EL (cell line): ENCODE measurements around the gene PLGRKT.
"Not testable (repeated sequence)": the region's sequence is repeated elsewhere in the genome, so short reads cannot be mapped to it uniquely, and the experiment has no call there.

Source experiments
- DNase-seq: peaks from one replicate; pipeline ENCODE4 v3.0.0-alpha.2; 2016

Gene PLGRKT, protein sequence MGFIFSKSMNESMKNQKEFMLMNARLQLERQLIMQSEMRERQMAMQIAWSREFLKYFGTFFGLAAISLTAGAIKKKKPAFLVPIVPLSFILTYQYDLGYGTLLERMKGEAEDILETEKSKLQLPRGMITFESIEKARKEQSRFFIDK

DNA sequence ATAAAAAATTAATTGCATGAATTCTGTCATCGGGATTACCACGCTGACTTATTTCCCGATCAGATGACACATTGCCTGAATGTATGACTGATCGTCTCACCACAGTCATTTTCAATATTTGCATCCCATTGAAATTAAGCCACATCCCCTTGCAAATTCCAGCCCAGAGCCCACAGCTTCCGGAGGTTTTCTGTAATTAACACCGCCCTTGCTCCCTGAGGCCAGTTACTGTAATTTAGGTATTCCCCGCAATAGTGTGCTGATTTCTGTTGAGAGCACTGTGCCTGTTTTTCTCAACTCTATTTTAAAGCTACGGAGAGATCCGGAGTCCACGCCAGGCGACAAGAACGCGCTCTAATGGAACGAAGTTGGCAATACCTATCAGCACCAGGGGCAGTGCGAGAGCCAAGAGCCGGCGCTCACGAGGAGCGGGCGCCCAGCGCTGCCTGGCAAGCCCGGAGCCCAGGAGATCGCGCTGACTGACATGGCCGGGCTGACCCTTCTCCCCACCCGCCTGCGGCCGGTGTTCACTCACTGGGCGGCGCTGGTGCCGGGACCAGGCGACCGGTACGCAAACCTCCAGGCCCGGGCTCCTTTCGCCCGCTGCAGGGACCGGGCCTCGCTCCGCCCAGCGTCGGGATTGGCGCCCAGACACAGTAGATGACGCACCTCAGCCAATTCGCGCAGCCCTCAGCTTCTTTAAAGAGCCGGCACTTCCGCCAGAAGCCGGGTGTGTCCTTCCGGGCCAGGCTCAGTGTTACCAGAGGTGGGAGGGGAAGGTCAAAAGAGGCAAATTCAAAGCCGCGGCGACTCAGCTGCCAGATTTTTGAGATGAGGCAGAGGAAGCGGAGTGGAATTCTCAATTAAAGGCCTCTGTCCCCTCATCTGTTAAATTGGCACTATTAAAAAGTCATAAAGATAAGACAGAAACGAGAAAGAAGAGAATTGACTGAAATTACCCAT lies at the start of gene PLGRKT:
PLGRKT (minus strand) TSS at position 672 of the 963 bp plus-strand sequence. CDS start 5,948 bp downstream, outside the sequence.
- DNase-seq, result peak; percentile 94

DNA sequence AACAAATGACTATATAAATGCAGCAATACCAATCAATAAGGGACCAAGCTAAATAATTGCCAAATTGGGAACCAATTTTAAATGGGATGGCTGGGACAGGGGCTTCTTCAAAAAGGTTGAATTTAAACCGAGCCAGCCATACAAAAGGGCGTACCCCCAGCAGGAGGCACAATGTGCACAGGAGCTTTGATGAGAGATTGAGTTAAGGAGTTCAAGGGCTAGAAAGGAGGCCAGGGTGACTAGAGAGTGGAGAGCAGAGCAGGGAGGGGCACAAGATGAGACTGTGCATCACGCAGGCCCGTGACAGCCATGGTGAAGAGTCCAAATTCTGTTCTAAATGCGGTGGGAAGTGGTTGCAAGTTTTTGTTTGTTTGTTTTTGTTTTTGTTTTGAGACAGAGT lies 49.3 kb upstream of the PLGRKT start:
- no peak for DNase-seq

DNA sequence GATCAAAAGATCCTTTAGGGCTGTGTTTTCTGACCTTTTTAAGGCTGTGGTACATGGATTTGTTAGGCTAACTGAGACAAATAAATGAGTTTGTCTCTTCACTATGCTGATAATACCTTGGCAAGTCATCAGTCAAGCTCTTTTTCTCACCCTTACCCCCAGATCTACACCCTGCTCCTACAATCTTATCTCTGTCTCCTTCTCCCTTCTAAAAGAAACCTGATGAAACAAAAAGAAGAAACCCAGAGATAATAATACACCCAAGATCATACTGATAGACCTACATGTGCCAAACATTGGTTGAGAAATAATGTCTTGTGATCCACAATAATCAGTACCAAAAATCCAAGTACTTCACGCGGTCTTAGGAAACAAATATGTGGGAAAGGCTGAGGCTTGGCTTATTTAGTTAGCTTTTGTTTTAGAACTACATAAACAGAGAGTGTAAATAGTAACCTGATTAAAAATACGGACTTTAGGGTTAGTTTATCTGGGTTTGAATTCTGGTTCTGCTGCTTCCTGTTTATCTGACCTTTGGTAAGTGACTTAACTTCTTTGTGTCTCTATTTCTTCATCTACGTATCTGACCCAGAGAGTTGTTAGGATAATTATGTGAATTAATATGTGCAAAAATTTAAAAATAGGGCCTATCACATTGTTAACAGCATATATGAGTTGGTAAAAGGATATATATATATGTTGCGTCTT lies 47.8 kb upstream of the PLGRKT start:
- no peak for DNase-seq

GRCh38 chr9:5483306-5483705 lies 45.6 kb upstream of the PLGRKT start:
- no peak for DNase-seq

GRCh38 chr9:5482194-5482593 lies 44.5 kb upstream of the PLGRKT start:
- no peak for DNase-seq

GRCh38 chr9:5481322-5482040 lies 43.8 kb upstream of the PLGRKT start:
- no peak for DNase-seq

DNA sequence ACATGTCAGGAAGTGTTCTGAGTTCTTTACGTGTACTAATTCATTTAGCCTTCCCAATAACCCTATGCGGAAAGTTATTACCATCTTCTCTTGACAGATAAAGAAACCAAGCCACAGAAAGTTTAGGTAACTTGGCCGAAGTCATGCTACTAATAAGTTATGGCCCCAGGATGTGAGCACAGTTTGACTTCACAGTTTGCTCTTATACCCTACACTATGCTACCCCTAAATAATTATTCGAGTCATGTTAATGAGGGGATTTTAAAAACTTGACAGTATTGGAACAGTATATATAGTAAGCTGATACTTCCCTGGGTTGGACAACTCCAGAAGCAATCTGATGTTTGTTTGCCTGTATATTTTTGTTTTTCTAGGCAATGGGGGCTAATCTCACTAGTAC lies 43.2 kb upstream of the PLGRKT start:
- DNase-seq, result no peak

GRCh38 chr9:5479994-5480694 lies 42.4 kb upstream of the PLGRKT start:
- DNase-seq, result no peak

DNA sequence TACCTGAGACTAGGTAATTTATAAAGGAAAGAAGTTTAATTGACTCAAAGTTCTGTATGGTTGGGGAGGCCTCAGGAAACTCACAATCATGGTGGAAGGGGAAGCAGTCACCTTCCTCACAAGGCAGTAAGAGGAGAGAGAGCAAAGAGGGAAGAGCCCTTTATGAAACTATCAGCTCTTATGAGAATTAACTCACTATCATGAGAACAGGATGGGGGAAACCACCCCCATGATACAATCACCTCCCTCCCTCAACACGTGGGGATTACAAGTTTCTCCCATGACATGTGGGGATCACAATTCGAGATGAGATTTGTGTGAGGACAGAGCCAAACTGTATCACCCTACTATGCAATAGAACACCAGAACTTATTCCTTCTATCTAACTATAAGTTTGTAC lies 40.5 kb upstream of the PLGRKT start:
- no peak for DNase-seq

- DNase-seq, result not testable (repeated sequence)
Measured at GRCh38 chr9:5475611-5476010, 37.9 kb upstream of the PLGRKT start.

GRCh38 chr9:5470816-5471215 lies 33.1 kb upstream of the PLGRKT start:
- no peak for DNase-seq

- DNase-seq, result no peak
Measured at GRCh38 chr9:5470122-5470521, 32.4 kb upstream of the PLGRKT start.

DNA sequence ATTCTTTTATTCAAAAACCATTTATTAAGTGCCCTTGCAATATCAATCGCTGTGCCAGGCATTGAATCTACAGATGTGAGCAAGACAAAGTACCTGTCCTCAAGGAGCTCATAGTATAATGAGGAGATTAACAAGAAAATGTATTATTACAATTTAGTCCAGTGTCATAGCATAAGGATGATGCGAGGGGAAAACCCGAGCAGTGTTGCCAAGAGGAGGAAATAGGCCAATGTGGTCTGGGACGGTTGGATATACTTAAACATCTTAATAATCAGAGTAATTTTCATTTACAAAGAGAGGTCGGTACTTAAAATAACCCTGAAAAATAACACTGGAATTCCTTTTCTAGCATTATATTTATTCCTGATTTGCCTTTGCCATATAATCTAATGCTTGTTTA lies 31.1 kb upstream of the PLGRKT start:
- DNase-seq, result no peak

- DNase-seq, result no peak
Measured at GRCh38 chr9:5466766-5467165, 29.0 kb upstream of the PLGRKT start.

GRCh38 chr9:5466005-5466404 lies 28.3 kb upstream of the PLGRKT start:
- no peak for DNase-seq

- DNase-seq, result not testable (repeated sequence)
Measured at GRCh38 chr9:5464831-5465330, 27.2 kb upstream of the PLGRKT start.

GRCh38 chr9:5460157-5460556 lies 22.4 kb upstream of the PLGRKT start:
- DNase-seq, result no peak

- DNase-seq, result peak; percentile 12
Measured at GRCh38 chr9:5459289-5459829, 21.6 kb upstream of the PLGRKT start.

DNA sequence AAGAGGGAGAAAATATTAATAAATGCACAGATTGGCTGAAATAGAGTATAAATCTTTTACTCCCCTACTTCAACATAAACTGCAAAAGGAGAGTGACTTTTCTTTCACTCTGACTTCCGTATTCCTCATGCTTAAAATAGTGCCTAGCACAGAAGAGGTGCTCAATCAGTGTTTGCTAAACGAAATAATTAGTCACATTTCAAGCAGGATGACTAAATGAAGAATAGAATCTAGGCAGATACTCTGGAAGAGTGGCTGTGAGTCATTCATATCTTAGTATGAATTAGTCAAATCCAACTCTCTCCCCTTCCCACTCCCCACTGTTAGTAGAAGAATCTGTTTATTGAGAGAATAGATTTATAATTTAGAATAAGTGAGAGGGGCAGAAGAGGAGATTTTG lies 17.5 kb upstream of the PLGRKT start:
- peak; percentile 81 for DNase-seq

DNA sequence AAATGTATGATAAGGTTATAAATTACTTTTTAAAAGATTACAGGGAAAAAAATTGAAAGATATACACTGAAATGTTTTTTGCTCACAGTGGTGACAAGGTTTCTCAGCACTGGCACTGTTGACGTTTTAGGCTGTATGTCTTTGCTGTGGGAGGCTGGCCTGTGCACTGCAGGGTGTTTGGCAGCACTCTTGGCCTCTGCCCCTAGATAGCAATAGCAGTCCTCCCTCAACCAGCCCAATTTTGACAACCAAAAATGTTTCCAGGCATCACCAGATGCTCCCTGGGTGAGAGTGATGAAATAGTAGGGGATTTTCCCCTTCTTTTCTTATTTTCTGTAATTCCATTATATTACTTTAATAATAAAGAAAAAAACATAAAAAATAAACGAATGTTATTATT lies 15.9 kb upstream of the PLGRKT start:
- DNase-seq, result peak; percentile 26

DNA sequence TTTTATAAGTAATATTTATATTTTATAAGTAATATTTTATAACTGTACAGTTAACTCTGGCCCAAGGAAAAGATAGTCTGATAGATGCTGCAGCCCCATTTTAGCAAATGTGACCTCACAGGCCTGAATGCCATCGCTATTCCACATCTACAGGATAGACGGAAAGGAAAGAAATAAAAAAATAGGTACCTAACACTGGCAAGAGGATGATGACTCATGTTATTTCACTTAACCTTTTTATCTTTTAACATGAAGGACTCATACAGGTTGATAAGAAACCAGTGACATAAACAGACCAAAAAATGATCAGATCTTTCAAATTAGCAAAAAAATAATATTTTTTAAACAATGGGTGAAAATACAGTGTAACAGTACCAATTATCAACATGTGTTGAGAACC lies 15.3 kb upstream of the PLGRKT start:
- DNase-seq, result no peak

DNA sequence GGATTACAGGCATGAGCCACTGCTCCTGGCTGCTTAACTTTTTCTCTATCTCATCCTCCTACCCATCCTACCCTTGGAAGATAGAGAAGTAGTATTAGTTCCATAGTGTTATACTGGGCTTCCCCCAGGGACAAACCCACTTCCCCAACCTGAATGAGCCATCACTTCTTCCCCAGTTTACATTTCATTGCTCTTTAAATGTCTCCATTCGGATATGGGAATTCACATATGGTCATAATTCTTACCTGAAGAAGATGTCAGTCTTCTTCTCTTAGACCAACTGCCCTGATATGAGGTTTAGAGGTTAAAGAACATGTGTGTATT lies 14.5 kb upstream of the PLGRKT start:
- no peak for DNase-seq
